HG03045 (cell line): ENCODE measurements around the gene BBIP1.
A peak's percentile ranks its signal among the peaks of the same experiment; 100 is the strongest.
"Not testable (repeated sequence)": the region's sequence is repeated elsewhere in the genome, so short reads cannot be mapped to it uniquely, and the experiment has no call there.

Experiments
- ATAC-seq: cut with Tn5 transposase; IDR thresholded peaks from one replicate; pipeline ENCODE4 v1.9.1; 2021; ENCODE audit warnings: mild to moderate bottlenecking, moderate library complexity; ENCODE audit not compliant: unreplicated experiment

The BBIP1 gene

DNA sequence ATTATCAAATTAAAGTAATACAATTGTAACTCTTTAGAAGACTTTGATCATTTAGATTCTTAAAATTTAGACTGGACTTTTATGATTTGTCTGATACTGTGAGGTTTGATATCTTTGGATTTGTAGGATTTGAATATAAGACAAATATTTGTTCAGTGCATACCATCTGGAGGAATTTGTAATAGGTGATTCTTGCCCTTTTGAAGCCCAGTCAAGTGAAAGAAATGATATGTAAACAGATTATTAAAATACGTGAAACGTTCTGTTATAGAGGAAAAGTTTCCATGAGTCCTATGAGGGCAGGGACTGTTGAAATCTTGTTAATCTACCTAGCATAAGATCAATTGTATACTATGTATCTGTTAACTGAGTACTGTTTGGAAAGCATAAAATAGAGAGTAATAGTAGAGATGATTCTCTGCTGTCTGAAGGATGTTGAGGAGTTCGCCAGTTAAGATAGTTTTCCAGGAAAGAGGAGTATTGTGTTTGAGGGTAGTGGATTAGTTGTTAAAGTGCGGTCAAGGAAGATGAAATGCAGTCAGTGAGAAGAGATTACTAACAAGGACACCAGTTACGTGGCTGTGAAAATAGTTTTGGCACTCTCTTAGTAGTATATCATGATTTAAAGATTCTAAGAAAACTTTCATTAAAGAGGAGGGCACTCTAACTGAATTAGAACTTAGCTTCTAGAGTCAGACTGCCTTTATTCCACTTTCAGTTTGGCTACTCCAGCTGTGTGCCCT lies 32.9 kb downstream of the BBIP1 start:
- ATAC-seq: no peak

DNA sequence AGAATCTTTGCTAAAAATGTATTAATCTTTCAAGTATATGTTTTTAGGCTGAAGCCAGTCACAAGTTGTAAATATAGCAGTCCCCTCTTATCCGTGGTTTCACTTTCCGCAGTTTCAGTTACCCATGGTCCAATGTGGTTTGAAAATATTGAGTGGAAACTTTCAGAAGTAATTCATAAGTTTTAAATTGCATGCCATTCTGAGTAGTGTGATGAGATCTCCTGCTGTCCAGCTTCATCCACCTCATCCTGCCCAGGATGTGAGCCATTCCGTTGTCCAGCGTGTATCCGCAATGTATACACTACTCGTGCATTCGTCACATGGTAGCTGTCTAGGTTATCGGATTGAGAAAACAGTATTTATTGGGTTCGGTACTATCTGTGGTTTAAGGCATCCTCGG lies 35.1 kb downstream of the BBIP1 start:
- ATAC-seq: no peak

DNA sequence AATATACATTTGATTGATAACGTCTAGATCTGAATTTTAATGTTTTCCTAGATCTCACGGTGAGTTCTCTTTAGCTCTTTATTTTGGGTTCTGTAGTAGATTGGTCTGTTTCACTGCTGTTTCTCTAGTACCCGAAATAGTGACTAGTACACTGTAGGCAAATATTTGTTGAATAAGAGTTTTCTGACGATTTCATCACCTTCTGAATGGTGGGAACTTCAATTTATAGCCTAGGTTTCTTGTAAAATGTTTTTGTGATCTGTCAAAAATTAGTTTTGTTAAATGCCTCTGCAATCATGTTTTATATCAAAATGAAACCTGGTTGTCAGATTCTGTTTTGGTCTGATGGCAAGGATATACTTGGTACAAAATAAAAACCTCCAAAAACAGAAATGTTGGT lies 37.1 kb downstream of the BBIP1 start:
- ATAC-seq: no peak

DNA sequence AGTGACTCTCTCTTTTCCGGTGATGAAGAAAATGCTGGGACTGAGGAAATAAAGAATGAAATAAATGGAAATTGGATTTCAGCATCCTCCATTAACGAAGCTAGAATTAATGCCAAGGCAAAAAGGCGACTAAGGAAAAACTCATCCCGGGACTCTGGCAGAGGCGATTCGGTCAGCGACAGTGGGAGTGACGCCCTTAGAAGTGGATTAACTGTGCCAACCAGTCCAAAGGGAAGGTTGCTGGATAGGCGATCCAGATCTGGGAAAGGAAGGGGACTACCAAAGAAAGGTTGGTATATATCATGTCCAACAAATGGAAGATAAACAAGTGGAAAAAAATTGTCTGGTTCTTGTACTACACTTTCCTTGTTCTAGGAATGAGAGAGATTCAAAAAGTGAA lies 37.7 kb downstream of the BBIP1 start:
- no peak for ATAC-seq

DNA sequence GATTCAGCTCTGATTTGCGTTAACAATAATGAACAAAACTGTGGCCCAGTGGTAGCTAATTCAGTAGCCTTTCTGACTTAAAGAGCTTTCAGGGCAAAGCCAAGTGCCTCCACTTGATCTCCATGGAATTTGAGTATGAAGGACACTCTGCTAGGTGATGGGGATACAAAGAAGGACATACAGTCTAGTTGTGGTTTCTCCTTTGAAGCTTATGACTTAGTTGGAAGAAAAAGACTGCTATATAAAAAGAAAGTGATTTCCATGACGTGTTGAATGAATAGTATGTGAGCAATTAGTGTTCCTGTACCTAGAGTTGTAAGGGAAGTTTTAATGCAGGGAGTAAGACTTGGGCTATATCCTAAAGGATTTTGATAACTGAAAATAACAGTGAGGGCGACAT lies 39.0 kb downstream of the BBIP1 start:
- no peak for ATAC-seq

DNA sequence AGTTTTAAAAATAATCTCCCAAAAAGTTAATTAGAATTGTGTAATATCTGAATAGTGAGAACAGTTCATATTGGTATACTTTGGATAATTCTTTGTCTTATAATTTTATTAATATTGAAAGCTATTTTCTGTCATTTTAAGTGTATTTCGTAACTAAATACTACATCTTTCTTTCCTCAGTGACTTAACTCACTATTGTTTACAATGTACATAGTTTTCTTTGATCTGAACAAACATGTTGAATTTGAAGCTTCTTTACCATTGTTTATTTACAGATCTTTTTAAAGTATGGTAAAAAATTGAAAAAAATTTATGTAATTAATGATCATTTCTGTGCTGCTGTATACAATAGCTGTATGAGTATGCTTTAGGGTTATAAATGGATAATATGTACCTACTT lies 42.2 kb downstream of the BBIP1 start:
- ATAC-seq: no peak

DNA sequence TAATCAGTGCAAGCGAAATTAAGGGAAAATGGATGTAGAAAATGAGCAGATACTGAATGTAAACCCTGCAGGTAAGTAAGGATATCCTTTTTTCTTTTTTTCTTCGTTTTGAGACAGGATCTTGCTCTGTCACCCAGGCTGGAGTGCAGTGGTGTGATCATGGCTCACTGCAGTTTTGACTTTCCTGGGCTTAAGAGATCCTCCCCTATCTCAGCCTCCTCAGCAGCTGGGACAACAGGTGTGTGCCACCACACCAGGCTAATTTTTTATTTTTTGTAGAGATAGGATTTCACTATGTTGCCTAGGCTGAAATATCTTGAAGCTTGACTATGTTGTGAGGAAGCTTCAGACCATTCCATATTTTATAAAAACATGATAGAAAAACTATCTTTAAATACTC lies 43.0 kb downstream of the BBIP1 start:
- ATAC-seq: no peak

DNA sequence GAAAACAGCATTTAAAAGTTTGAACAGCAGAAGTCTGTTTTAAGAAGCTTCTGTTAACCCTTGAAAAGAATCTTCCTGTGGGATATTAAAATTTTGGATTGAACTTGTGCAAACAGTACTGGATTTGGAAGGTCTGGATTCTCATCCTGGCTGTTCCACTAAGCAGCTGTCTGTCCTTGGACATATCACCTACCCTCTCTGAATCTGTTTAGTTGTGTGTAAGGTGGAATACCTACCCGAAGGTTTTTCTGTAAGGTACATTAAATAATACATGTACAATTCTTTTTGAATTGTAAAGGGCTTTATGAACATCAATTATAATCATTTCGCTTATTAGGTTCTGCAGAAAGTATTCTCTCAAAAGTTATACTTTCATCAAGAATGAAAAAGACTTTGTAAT lies 45.0 kb downstream of the BBIP1 start:
- no peak for ATAC-seq

DNA sequence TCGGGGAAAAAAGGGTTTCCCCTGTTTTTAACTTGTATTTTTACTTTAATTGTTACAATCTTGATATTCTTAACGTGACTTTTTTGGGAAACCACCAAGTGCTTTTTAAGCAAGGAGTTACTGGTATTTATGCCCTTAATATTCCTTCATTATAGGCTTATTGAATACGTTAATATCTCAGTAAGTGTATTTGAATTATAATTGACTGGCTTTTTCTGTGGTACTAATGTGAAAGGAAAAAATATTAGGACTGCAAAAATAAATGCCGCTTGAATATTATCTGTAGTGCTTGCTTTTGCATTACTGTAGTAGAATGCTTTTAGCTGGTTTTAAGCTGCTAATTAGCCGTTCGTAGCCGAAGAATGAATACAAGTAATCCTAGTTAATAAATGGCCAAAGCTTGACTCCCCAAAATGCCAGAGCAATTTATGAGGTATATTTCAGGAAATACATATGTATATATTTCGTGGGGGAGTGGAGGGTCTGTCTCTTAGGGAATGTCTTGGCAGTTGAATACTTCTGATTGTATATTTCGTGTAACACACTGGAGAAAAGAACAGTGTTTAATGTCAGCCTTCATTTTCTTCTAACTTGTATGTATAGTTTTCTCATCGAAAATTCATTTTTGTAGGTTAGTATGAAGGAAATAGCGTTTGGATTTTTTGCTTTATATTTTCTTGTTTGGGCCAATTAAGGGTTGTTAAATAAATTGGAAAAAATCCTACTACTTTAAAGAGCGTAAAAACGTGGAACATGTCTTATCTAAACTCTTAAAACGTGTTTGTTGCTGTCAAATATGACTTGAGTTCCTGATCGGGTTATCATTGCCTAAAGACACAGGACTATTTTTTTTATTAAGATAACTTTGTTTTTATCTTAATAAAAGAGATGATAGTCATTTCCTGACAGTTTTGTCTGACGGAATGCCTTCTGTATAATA lies 45.7 kb downstream of the BBIP1 start:
- no peak for ATAC-seq

DNA sequence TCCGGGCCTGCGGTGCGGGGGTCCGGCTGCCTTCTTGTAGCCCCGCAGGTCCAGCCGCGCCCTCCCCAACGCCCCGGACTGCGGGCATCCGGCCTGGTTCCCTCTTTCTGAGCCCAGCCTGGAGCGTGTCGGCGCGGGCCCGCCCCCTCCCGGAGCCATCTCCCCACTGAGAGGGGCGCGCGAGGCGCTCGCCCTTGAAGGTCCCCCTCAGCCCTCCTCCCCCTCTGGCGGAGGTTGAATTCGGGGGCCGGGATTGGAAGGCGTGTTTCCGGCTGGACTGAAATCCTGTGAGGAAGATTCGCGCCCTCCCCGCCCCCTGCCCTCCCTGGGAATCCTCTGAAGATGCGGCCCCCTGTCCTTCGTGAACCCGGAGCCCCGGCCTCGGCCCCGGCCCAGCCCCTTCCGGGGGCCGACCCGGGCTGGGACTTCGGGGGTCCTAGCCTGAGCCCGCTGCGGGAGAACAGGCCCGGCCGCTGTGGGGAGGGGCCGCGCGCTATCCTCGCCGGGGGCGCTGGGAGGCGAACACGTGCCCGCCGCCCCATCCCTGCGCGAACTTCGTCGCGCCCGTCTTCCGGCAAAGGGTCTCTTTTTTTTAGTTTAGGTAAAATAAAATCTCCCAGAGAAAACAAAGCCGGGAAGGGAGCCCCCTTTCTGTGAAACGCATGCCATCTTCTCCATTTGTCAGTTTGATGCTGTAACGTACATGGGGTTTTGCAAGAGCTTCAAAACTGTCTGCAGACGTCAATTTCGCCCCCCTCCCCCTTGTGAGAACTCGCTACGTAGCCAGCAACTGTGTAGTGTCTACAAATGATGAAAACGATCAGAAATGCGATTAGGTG lies 46.6 kb downstream of the BBIP1 start:
- peak; percentile 50 for ATAC-seq

DNA sequence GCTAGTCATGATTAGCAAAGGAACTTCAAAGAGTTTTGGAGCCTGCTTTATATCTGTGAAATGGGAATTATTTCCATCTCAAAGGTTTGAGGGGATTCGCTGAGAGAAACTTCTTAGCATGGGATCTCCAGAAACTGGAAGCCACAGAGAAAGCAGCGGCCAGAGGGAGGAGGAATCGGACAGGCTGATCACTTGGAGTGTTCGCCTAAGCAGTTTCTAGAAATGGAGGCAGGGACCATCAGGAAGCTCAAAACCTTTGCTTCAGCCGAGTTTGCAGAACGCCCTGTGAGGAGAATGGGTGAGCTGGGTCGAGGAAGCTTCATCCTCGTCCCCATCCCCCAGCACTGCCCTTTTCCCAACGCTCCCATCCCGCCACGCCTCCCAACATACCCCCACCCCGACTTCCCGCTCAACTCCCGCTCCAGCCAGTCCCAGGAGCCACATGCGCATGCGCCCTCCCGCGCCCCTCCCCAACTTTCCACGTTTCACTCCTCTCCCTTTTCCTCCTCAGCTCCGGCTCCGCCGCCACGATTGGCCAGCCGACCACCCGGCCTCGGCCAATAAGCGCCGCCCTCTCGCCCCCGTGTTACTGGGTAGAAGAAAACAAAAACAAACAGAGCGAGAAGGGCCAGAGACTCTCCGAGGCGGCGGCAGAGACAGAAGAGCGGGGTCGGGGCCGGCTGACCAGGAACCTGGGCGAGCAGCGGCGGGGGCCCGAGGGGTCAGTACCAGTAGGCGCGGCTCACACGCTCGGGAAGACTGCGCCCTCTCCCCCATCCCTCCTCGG lies 47.5 kb downstream of the BBIP1 start, which contains the start of gene PDCD4:
TSS of gene PDCD4 (plus strand) at position 631 of the 787 bp plus-strand sequence. CDS start 4,100 bp downstream, outside the sequence.
- ATAC-seq: peak; percentile 81

DNA sequence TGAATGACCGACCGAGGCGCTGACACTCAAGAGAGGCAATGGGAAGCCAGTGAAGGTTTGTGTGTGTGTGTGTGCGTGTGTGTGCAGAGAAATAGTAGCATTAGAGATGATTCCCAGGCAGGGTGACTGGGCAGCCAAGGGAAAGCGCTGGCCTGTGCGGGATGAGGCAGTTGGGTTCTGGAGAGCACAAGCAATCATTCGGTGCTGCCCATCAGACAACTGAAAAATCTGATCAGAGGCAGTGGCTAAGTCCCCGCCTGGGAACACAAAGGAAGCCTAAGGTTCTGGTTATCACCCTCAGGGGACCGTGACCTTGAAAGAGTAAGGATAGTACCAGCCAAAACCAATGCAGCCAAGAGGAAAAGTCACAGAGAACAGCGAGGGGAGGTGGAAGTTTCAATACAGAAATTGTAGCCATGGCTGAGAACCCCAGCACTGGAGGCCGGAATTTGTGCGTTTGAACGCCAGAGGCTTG lies 48.1 kb downstream of the BBIP1 start:
- ATAC-seq: no peak

DNA sequence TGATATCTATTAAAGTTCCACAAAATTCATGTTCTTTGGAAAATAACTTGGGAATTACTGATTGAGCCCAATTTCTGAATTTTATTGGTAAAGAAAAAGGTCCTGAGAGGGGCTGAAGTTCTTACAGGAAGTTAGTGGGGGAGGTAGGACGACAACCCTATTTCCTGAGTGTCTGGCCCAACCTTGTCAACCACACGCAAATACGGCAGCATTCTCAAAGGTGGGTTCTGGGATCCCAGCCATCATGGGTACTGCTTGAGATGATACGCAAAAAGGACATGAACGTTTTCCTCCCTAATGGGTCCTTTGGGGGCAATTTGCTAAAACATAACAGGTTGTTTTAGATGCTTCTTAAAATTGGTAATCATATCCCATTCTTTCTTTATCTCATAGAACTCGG lies 50.0 kb downstream of the BBIP1 start:
- ATAC-seq: no peak

DNA sequence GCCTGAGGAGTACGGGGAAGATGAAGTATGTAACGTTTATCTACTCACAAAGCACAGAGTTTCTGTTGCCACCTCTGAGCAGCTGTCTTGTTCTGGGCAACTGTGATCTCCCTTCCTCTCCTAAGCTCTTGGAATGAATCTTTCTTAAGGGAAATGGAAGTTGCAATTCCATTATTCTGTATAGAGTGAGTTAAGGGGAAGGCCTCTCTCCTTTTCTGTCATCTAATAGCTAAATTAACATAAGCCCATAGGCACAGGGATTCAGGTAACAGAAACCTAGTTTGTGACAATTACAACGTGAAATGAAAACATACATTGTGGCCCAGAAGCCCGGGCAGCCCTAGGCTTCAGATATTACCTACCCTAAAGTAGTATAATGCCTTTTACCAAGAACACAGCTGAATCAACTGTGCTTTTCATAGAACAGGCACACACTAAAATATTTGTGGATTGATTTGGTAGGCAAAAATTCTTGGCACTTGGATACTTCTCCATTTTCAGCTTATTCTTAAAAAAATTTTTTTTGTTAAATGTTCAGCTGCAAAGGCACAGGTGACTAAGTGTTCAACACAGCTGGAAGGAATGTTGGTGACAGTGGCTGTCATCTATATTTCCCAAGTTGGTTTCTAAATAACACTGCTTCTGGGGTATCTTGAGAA lies 51.0 kb downstream of the BBIP1 start:
- ATAC-seq: no peak

DNA sequence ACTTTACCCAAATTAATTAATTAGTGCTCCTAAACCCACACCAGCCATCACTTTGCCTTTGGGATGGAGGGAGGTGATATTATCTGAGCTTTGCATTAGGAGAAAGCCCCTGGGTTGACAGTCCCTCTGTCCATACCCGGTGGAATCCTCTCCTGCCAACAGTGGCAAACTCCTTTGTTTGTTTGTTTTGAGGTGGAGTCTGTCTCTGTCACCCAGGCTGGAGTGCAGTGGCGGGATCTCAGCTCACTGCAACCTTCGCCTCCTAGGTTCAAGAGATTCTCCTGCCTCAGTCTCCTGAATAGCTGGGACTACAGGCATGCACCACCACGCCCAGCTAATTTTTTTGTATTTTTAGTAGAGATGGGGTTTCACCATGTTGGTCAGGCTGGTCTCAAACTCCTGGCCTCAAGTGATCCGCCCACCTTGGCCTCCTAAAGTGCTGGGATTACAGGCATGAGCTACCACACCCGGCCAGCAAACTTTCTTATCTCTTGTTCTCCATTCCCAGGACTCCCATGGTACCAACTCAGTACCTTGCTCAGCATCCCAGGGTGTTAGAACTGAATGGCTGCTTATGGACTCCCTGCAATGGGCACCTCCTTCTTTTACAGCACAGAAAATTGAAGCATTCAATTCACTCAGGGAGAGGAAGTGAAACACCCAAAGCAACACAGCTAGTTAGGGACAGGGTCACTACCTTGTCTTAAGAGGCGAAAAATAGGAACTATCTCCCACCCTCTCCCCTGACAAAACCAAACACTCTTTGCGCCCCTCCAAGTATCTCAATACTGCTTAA lies 51.8 kb downstream of the BBIP1 start:
- ATAC-seq: not testable (repeated sequence)

DNA sequence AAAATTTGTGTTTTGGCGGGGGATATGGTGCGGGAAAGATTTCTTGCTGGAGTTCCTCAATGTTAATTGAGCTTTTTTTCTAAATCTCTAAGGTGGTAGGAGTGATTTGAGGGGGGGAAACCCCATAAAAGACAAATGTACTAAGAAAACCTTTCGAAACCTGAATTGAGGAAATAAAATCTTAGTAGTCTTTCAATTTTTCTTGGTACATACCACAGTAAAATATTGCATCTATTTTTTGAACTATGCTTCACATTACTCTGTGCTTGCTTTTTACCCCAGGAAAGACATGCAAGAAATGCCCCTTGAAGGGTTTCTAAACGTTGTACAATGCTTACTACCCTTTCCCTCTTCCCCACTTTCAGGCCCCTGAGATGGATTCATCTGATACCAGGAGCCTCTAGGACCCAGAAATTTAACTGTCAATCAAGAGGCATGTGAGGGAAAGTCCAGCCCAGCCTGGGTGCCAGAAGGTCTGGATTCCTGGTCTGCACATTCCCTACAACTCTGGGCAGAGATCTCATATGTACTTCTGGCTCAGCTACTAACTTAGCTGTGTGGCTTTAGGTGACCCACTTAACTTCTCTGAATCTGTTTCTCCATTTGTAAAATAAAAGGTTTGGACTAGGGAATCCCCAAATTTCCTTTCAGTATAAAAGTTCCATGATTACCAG lies 53.0 kb downstream of the BBIP1 start:
- ATAC-seq: no peak

DNA sequence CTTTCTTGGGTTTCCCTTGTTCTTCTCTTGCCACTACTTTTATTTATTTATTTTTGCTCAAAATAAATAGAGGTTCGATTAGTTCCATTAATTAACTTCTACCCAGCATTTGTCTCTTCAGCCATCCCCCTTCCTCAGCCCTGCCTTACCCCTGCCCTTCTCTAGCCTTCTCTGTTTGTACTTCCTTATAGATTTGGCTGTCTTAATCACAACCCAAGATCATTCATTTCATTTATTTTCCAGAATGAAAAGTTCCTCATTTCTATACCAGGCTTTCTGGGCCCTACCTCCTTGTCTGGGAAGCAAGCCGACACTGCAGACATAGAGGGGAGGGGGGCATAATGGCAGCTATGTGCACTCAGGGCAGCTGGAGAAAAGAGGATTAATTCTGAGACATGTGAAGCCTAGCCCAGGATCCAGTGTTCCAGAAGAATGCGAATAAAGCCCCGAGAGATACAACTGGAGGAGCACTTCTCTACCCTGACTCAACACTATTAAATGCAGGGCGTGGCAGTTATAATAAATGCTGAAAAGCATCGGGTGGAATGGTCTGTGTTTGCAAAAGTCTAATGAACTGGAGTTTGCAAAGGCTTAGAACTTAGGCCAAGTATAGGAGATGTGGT lies 53.7 kb downstream of the BBIP1 start:
- no peak for ATAC-seq

DNA sequence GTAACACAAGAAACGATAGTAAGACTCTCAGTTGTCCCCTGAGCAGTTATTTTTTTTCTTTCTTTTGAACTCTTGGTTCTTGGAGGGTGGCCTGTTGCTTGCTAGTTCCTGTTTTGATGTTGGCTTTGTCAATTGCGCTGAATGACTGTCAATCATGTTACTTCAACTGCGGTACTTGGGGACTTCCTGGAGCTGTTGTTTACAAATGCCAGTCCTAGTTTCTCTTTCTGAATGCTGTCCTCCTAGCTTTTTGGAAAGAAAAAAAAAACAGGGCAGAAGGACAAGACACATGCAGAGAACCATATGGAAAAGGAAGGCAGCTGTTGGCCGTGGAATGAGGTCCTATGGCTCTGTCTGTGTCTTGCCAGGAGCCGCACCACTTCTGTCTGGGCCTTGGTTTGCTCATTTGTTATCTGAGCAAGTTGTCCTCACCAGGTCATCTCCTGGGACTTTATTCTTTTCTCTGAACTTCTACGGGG lies 54.3 kb downstream of the BBIP1 start:
- ATAC-seq: peak; percentile 55
